MCF 10A (cell line): ENCODE measurements around the gene PHF13. TPM values are rescaled to one million over a fixed set of nuclear protein-coding genes. Genes with fewer than 3 reads are reported as not detected.
"Not testable (repeated sequence)": the region's sequence is repeated elsewhere in the genome, so short reads cannot be mapped to it uniquely, and the experiment has no call there.

Experiments
- BruUV-seq: library from RNA; stranded (reverse); fragments of 400-500 nt; replicated peaks from 2 replicates; lab custom pipeline; 2021; lab: Mats Ljungman, UMichigan
- CTCF ChIA-PET: fragments of 300-600 bp; sonication (Branson Sonifier 250); formaldehyde crosslinking; extraction: SDS; loops from one replicate; lab custom pipeline; 2021; ENCODE audit warnings: antibody characterized with exemption, inconsistent platforms; lab: Yijun Ruan, JAX
- POLR2A ChIA-PET: fragments of 300-600, 350-650 bp; sonication (Branson Sonifier 250); formaldehyde crosslinking; extraction: SDS; loops from one replicate; lab custom pipeline; 2020; ENCODE audit warnings: antibody characterized with exemption, inconsistent platforms; lab: Yijun Ruan, JAX
- DNase-seq: peaks from one replicate; pipeline ENCODE4 v3.0.0-alpha.2; 2018; ENCODE audit not compliant: unreplicated experiment
- H3K27ac Mint-ChIP-seq: one replicate; pipeline ENCODE4 v1.8.0; 2022; ENCODE audit warnings: mild to moderate bottlenecking, low read depth, mixed read lengths; ENCODE audit not compliant: unreplicated experiment
- H3K27me3 Mint-ChIP-seq: one replicate; pipeline ENCODE4 v1.8.0; 2022; ENCODE audit warnings: mixed read lengths; ENCODE audit not compliant: insufficient read depth, unreplicated experiment
- H3K36me3 Mint-ChIP-seq: one replicate; pipeline ENCODE4 v1.8.0; 2022; ENCODE audit warnings: mild to moderate bottlenecking, moderate library complexity, mixed read lengths; ENCODE audit not compliant: insufficient read depth, unreplicated experiment
- H3K4me1 Mint-ChIP-seq: one replicate; pipeline ENCODE4 v1.8.0; 2022; ENCODE audit warnings: mixed read lengths; ENCODE audit not compliant: insufficient read depth, unreplicated experiment
- H3K4me3 Mint-ChIP-seq: one replicate; pipeline ENCODE4 v1.8.0; 2022; ENCODE audit warnings: mild to moderate bottlenecking, moderate library complexity, mixed read lengths; ENCODE audit not compliant: unreplicated experiment
- H3K9me3 Mint-ChIP-seq: one replicate; pipeline ENCODE4 v1.8.0; 2022; ENCODE audit warnings: mixed read lengths; ENCODE audit not compliant: unreplicated experiment
- CTCF ChIP-seq: fragments of 200-600 bp; IDR thresholded peaks from one replicate; pipeline ENCODE4 v1.8.0; 2022; ENCODE audit warnings: antibody characterized with exemption, mild to moderate bottlenecking; ENCODE audit not compliant: unreplicated experiment
- intact Hi-C: fragments of 100-400 bp; cut with micrococcal nuclease; formaldehyde crosslinking; loops from 2 replicates; pipeline ENCODE4 v1.14.1; 2022
- total RNA-seq: library from RNA; stranded (reverse); gene quantifications from 2 replicates; pipeline ENCODE4 v1.2.3, GENCODE V29; 2022

PHF13 gene
- total RNA-seq, 1 experiment from 2014 or later, result 10.3 TPM

DNA sequence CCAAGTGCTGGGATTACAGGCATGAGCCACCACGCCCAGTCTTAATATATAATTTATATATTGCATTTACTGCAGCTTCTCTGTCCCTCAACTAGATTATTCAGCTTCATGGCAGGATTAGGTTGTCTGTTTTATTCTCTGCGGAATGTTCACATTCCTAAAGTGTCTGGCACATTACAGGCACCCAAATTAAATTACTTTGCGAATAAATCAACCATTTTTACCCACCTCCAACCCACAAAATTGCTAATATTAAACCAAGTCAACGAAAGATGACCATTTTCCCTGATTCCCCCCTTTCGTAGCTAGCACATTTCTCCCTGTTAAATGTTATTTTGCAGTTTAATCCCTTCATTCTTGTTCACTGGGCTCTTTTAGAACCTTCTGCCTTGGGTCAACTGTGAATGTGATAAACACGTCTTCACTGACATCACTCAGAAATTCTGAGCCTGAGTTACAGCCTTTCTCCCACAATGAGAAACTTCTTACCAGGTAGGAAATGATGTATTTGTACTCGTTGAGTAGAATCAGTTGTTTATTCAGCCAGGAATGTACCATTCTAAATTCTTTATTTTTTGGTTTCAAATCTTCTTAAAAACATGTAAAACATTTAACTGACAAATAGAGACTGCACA is 47.0 kb downstream of the PHF13 start:
- no peak overlapping the region for H3K4me3 Mint-ChIP-seq
- DNase-seq, result no peak
- peaks cover 49% of the 10 kb centered on the region for H3K36me3 Mint-ChIP-seq
- H3K27ac Mint-ChIP-seq, result no peak overlapping the region
- peaks cover 10% of the 10 kb centered on the region for H3K4me1 Mint-ChIP-seq
- POLR2A ChIA-PET, result interaction anchor here (0.6 kb wide), 1 partner anchor 53 kb away, joined by 3 read pairs; no protein-coding TSS in a partner anchor
- CTCF ChIA-PET, result interaction anchor here (0.8 kb wide), 1 partner anchor 14 kb away, joined by 4 read pairs; no protein-coding TSS in a partner anchor
- BruUV-seq, result no TSS peak
- no peak for TF ChIP-seq CTCF
- intact Hi-C loops, result no loop called here
- H3K27me3 Mint-ChIP-seq, result no peaks in the 10 kb centered on the region
- no peaks in the 10 kb centered on the region for H3K9me3 Mint-ChIP-seq

- H3K36me3 Mint-ChIP-seq, result peaks cover 46% of the 10 kb centered on the region
- POLR2A ChIA-PET, DNase-seq, intact Hi-C loops, H3K27me3 Mint-ChIP-seq, BruUV-seq, H3K4me3 Mint-ChIP-seq, H3K9me3 Mint-ChIP-seq, H3K27ac Mint-ChIP-seq: not testable (repeated sequence)
- CTCF ChIA-PET, result interaction anchor here (0.6 to 1.4 kb wide), 2 partner anchors 17 to 28 kb away, joined by 3 to 5 read pairs; no protein-coding TSS in a partner anchor
- H3K4me1 Mint-ChIP-seq, result peaks cover 10% of the 10 kb centered on the region
Measured at GRCh38 chr1:6662468-6662867, 48.9 kb downstream of the PHF13 start.

DNA sequence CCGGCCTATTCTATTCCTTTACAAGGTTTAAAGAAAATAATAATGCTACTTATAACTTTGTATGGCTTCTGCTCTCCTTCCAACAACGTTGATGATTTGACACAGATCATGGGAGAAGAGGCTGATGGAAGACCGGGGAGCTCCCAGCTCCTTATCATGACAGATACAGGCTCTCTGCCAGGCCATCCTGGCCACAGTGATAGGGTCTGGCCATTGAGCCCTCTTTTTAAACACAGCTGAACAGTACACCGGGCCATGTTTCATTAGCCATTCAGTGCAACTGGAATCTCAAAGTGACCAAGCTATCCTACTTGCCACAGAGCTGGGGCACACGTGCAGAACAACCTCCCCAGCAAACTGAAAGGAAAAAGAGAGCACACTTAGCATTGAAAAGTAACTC is 53.2 kb downstream of the PHF13 start:
- Mint-ChIP-seq H3K4me3 (no peak overlapping the region), H3K4me1 (no peaks in the 10 kb centered on the region), H3K36me3 (peaks cover 72% of the 10 kb centered on the region), H3K27ac (no peak overlapping the region), H3K27me3 (no peaks in the 10 kb centered on the region), H3K9me3 (no peaks in the 10 kb centered on the region)
- ChIA-PET POLR2A (interaction anchor here (0.9 kb wide), 1 partner anchor 9 kb away, joined by 4 read pairs; no protein-coding TSS in a partner anchor), CTCF (interaction anchor here (1.2 kb wide), 1 partner anchor 22 kb away, joined by 3 read pairs; no protein-coding TSS in a partner anchor)
- TF ChIP-seq CTCF, result no peak
- no TSS peak for BruUV-seq
- DNase-seq, result no peak
- intact Hi-C loops, result no loop called here

DNA sequence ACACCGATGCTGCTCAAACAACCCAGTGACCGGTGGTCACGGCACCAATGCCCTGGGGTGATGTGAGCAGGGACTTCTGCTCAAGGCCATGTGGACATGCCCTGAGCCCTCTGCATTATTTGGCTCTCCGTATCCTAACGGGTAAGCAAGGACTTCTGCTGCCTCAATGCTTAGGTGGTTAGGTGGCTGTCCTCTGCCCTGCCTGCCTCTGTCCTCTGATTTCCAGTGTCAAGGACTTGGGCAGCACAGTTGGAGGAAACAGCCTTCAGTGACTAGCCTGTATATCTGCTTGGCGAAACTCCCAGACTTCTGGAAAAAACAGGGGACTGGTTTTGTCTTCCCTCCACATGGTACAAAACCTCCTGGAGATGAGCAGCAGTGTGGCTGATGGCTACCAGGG is 53.6 kb downstream of the PHF13 start:
- CTCF ChIA-PET, result interaction anchor here (1.2 kb wide), 1 partner anchor 23 kb away, joined by 3 read pairs; no protein-coding TSS in a partner anchor
- Mint-ChIP-seq H3K27ac (no peak overlapping the region), H3K4me3 (no peak overlapping the region), H3K4me1 (no peaks in the 10 kb centered on the region), H3K9me3 (no peaks in the 10 kb centered on the region), H3K36me3 (peaks cover 77% of the 10 kb centered on the region), H3K27me3 (no peaks in the 10 kb centered on the region)
- no peak for DNase-seq
- intact Hi-C loops, result no loop called here
- BruUV-seq, result no TSS peak
- TF ChIP-seq CTCF, result no peak
- POLR2A ChIA-PET, result interaction anchor here (0.6 to 0.9 kb wide), 2 partner anchors 10 to 34 kb away, joined by 3 to 4 read pairs; partner anchors contain the start of gene DNAJC11
